NCI-H1694 (cell line): Measurements from ENCODE around the gene PNPLA3.
"Not testable (repeated sequence)": the region's sequence is repeated elsewhere in the genome, so short reads cannot be mapped to it uniquely, and the experiment has no call there.

Source experiments
- DNase-seq: peaks from one replicate; lab custom pipeline; 2025; lab: John Stamatoyannopoulos, UW

The PNPLA3 gene

GRCh38 chr22:43889860-43890253 lies 33.7 kb upstream of the PNPLA3 start:
- DNase-seq, result no peak

DNA sequence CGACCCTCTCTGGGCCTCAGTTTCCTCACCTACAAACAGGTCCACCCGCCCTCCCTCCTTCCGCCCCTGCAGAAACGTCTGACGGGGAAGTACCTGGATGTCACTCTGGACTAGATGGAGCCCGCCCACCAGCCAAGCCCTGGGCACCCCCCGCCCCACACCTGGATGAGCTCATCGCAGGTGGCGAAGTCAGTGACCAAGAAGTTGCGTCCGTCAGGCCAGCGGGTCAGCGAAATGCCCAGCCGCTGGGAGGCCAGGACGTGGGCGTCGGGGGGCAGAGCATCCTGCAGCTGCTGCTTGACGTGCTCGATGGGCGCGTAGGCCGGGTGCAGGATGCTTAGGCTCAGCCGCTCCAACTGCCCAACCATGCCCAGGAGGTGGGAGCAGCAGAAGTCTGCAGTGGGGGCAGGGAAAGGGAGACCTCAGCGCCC lies 32.7 kb upstream of the PNPLA3 start:
- DNase-seq, result no peak

DNA sequence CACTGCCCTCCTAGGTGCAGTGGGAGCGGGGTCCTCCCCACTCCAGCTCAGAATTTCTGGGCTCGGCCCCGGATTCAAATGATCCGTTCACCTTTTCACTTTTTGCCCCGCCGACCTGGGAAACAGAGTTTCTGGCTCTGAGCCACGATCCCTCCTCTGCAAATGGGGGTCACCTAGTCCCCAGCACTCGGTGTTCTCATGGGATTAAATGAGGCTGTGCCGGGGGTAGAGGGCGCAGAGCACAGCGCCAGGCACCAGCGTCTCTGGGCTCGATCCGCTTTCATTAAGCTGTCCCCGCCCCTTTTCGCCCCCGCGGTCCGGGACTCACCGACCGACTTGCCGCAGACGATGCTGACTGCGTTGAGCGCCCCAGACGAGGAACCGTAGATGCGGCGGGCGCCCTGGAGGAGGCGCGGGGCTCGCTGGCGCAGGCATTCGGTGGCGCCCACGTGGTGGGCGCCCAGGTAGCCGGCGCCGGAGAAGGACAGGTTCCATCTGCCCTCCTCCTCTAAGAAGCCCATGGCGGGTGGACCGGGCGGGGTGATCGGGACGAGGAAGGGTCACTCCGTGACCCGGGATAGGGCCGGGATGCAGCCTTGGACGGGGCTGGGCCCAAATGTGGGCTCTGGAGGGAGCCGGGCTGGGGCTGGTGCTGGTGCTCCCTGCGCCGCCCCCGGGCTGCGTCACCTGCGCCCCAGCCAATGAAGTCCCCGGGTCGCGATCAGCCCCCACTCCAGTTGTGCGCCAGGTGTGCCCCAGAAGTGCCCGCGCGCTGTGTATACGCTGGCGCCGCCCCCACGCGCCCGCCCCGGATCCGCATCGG lies 32.0 kb upstream of the PNPLA3 start, which contains the start of gene PNPLA5:
Gene PNPLA5, minus strand, starts transcription at position 654 of the 823 bp plus-strand sequence. Its CDS starts 133 bp downstream, at position 521.
- DNase-seq, result no peak

GRCh38 chr22:43892183-43892894 lies 31.3 kb upstream of the PNPLA3 start:
- DNase-seq, result no peak

- no peak for DNase-seq
Observed at GRCh38 chr22:43893266-43893665, 30.3 kb upstream of the PNPLA3 start.

- no peak for DNase-seq
Observed at GRCh38 chr22:43894122-43894521, 29.5 kb upstream of the PNPLA3 start.

DNA sequence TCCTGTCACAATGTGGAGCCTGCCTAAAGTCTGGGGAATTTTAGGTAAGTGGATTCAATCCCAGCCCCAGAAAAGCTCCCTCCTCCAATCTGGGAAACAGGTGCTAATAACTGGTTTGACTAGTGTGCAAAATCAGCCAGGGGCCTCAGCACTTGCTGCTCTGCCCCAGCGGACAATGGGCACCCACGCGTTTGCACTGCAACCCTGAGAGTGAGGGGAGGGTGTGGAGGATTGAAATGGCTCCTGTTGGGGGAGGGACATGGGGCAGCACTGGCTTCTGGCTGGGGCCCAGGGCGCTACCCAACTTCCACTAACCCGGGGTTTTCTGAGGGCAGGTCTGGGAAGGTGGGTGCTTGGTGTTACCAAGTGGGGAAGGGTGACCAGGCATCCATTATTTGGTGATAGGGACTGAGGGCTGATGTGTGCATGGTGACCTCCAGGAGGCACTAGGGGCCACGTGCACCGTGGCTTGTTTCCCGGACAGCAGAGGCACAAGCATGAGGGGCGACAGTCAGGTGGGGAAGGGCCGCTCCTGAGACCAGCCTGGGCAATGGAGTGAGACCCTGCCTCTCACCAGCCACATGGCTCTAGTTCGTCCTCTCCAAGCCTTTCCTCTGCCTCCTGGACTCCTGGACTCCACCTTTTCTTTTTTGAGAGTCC lies 27.5 kb upstream of the PNPLA3 start:
- no peak for DNase-seq

DNA sequence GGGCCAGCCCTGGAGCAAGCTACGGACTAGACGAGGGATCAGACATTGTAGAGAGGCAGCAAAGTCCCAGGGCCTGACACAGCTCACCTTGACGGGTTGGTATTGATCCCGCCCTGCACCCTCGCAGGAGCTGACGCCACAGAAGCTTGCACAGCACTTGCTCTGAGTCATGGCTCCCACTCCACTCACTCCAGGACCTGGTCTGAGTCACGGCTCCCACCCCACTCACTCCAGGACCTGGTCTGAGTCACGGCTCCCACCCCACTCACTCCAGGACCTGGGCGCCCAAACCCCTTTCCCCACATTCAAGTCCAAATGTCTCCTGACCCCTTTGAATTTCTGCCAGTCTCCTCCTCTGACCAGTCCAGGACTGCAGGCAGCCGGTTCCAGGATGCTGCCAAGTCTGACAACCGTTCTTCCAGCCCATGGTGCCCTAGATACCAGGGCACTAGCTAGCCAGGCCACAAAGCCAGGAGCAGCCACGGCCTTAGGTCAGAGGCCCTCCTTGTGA lies 25.8 kb upstream of the PNPLA3 start:
- no peak for DNase-seq

- no peak for DNase-seq
Observed at GRCh38 chr22:43900206-43900605, 23.4 kb upstream of the PNPLA3 start.

- no peak for DNase-seq
Observed at GRCh38 chr22:43901976-43902643, 21.5 kb upstream of the PNPLA3 start.

DNA sequence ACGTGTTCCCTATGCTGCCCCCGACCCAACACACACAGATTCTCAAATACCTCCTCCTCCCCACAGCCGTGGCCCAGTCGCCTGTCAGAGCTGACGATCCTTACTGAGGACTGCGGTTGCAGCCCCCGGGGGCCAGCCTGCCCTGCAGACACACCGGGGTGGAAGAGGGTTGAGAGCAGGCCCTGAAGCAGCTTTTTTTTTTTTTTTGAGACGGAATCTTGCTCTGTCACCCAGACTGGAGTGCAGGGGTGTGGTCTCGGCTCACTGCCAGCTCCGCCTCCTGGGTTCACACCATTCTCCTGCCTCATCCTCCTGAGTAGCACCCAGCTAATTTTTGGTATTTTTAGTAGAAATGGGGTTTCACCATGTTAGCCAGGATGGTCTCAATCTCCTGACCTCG lies 20.6 kb upstream of the PNPLA3 start:
- DNase-seq, result not testable (repeated sequence)

DNA sequence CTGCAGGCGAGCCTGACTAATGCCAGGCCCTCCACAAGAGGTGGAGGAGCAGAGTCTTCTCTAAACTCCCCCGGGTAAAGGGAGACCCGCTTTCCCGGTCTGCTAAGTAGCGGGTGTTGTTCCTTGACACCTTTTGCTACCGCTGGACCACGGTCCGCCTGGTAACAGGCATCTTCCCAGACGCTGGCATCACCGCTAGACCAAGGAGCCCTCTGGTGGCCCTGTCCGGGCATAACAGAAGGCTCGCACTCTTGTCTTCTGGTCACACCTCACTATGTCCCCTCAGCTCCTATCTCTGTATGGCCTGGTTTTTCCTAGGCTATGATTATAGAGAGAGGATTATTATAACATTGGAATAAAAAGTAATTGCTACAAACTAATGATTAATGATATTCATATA lies 19.2 kb upstream of the PNPLA3 start:
- not testable (repeated sequence) for DNase-seq

GRCh38 chr22:43905681-43906080 lies 17.9 kb upstream of the PNPLA3 start:
- DNase-seq, result no peak

DNA sequence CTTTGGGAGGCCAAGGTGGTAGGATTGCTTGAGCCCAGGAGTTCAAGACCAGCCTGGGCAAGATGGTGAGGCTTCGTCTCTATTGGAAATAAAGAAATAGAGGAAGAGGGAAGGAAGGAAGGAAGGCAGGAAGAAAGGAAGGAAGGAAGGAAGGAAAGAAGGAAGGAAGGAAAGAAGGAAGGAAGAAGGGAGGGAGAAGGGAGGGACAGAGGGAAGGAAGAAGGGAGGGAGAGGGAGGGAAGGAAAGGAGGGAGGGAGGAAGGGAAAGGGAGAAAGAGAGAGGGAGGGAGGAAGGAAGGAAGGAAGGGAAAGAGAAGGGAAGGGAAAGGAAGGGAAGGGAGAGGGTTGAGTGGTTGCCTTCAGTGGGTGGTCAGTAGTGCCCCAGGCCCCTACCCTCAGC lies 13.9 kb upstream of the PNPLA3 start:
- no peak for DNase-seq

GRCh38 chr22:43910178-43910695 lies 13.4 kb upstream of the PNPLA3 start:
- no peak for DNase-seq

DNA sequence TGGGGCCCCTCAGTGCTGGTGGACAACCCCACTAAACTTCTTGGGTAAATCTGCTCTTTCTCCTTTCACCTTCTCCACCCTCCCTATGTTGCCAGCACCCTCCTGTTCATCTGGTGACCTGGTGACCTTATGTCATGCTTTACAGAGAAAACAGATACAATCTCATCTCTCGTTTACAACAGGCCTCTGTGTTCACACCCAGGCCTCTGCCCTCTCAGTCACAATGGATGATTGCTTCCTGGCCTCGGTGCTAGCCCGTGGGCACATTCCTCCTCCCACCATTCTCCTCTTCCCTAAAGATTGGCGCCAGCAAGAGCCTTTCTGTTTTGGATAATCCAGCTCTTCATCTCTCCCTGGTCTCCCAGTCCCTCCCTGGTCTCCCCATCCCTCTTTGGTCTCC lies 12.3 kb upstream of the PNPLA3 start:
- no peak for DNase-seq

GRCh38 chr22:43917521-43917920 lies 6.1 kb upstream of the PNPLA3 start:
- no peak for DNase-seq

DNA sequence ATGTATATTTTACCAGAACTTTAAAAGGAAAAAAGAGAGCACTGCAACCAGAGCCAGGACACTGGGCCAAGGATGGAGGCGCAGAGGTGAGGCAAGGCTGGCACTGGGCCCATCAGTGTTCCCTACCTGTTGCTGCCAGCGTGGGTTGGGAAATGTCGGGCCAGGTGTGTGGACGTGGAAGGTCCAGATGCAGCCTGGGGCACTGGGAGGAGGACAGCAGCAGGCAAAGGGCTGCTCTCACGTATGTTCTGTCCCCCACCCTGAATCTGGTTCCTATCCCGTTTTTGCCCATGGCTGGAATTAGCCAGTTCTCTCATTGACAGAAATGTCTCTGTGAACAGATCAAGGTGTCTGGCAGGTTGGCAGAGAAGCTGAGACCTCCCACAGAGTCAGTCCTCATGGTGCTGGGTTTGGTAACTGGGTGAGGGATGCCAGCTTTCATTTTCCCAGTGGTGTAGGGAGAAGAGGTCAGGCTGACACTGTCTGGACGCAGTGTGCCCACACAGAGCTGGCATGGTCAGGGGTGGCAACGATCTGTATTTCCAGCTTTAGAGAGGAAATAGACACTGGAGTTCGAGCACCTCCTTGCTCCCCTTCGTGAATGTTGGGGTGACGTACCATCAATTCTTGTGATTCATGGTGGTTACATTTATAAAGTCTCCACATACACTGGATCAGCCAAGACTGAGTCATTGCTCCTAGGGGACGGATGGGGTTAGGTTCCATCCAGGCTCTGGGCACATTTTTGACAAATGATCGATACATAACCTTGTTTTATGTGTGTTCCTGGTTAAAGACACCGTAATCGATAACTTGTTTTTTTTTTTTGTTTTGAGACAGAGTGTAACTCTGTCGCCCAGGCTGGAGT lies 4.3 kb upstream of the PNPLA3 start:
- no peak for DNase-seq

DNA sequence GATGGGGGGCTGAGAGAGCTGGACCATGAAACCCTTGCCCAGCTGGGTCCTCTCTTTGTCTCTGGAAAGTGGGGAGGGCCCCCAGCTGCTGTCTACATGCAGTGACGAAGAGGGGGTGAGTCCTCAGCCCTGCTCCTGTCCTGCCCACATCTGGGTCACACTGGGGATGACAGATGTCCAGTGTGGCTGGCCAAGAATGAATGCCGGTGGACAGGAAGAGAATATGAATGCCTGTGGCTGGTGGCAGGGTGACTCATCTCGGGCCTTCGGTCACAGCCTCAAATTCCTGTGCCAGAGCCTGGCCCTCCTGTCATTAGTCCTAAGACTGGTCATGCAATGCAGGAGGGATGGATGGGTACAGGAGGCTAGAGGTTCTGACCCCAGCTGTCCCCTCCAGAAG lies 2.2 kb upstream of the PNPLA3 start:
- DNase-seq, result no peak

- no peak for DNase-seq
Observed at GRCh38 chr22:43922123-43922522, 1.5 kb upstream of the PNPLA3 start.

DNA sequence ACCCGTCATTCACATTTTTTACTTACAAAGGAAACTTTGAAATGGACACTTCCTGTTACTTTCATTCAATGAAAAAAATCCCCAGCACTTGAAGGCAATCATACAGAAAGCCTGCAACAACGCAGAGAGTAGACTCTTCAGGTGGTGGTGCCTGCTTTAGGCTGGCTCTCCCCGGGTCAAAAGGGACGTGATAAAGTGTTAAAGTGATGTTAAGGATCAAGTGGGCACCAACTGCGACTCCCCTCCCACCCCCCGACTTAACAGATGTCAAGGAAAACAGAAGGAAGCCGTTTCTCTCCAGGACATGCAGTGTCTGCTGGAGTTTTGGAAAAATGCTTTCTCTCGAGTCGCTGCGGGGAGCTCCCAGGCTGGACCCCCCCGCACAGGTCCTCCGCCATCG lies 414 bp upstream of the PNPLA3 start:
- no peak for DNase-seq
